GM18499 (cell line): ENCODE measurements around the gene EXOC2.

Experiments used
- ATAC-seq: cut with Tn5 transposase; IDR thresholded peaks from one replicate; pipeline ENCODE4 v1.9.1; 2021; ENCODE audit warnings: moderate number of reproducible peaks; ENCODE audit not compliant: insufficient read depth, unreplicated experiment

Gene EXOC2

DNA sequence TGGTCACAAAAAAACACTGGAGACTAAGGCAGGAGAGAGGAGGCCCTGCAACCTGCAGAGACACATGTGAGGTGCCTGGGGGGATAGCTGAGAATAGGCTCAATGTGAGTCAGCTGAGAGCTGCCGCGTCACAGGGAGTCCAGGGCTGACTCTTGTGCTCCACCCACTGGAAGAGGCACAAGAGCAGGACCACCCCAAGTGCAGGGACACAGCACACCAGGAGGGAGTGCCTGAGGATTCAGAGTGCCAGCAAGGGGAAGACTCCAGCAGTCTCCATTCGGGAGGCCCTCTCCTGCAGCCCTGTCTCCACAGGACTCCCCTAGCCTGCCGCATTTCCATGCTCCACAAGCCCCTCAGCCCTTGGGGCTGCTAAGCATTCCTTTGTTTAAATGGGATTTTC is 141.5 kb downstream of the EXOC2 start:
- no peak for ATAC-seq

DNA sequence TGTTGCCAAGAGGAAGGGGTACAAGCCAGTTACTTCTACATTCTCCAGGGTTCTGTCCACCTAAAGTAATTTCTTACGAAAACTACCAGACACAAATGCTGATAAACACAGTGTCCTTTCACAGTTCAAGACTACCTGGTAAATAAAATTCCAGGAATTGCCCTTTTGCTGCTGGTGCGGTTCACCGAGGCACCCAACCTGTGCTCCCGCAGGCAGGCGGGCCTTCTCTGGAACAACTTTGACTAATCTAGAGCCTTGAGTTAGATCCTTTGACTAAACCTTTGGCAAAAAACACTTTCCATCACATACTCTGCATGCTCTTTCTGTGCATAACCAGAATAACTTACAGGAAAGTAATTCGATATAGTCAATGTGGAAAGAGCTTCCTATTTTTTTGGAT is 143.0 kb downstream of the EXOC2 start:
- ATAC-seq: no peak

DNA sequence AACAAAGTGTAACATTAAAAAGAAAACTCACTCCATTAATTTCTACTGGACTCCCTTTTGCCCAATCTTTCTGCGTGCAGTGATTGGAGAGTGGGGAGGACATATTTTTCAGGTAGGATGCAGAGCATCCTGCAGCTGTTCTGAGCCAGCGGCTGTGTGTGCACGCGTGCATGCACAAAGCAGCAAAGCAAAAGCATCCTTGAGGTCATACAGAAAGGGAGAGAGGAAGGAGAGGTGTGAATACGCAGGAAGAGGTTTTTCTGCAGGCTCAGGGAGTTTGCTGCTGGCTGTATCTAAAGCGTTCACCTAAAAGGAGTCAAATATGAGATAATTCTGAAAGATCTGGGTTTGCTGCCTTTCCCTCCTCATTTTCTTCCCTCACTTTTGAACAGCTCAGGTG is 144.4 kb downstream of the EXOC2 start:
- no peak for ATAC-seq

DNA sequence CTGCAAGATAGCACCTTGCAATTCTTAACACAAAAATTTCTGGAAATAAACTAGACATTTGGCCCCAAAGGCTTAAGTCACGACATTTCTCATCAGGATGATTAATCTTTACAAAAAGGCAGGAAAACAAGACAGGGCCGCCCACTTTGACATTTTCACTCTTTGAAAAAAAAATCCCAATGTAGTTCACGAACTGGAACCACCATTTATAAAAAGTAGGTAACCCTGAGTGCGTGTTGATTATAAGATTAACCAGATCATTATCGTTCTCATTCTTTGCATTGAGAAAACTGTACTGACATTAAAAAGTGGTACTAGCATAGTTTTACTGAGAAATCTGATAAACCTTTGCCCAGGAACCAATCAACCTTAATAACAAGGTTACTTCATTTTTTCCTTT is 144.8 kb downstream of the EXOC2 start:
- ATAC-seq: no peak

DNA sequence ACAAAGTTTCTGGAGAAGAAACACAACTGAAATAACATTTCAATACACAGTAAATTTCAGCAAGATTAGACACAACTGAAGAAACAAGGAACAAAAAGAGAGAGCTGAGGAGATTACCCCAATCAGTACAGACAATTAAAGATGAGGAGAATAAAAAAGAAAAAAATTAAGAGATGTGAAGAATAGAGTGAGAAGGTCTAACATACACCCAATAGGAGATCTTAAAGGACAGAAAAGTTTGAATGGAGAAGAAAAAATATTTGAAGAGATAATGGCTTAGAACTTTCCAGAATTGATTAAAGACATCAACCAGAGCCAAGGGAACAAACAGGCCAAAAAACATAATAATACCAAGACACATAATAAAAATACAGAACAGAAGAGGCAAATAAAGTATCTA is 152.4 kb downstream of the EXOC2 start:
- ATAC-seq: no peak

DNA sequence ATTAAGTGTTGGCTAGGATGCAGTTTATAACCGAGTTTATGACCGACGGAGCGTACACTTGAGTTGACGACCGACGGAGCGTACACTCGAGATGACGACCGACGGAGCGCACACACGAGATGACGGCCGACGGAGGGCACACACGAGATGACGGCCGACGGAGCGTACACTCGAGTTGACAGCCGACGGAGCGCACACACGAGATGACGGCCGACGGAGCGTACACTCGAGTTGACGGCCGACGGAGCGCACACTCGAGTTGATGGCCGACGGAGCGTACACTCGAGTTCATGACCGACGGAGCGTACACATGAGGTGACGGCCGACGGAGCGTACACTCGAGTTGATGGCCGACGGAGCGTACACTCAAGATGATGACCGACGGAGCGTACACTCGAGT is 155.8 kb downstream of the EXOC2 start:
- no peak for ATAC-seq

DNA sequence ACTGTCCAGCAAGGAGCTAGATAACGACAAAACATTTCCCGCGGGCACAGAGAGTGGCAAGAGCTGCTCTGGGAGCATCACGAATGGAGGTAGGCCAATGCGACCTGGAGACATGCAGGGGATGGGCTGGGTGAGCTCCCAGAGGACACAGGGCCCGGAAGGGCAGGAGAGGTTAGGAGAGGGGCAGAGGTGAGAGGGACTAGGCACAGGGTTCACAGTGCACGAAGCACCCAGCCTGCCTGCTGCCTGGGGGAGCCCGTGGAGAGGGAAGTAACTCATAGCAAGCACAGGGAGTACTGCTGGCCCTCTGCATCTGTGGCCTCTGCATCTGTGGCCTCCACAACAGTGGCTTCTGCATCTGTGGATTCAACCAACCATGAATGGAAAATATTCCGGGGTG is 162.5 kb downstream of the EXOC2 start:
- no peak for ATAC-seq

DNA sequence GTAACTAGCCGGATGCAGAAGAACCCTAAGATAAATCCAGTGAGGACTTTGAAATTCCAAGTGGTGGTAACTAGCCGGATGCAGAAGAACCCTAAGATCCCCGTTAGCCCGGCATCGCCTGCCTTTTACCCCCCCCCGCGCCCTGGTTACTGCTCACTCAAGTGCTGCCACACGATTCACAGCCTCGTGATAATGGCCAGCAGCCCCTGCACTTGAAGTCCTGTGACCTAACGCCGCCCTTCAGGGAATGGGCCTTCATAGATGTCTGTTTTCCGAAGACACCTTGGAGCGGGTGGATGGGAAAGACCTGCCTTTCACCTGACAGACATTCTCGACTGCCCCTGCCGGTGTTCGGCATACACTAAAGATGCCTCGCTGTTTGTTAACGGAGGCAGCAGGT is 163.9 kb downstream of the EXOC2 start:
- no peak for ATAC-seq

DNA sequence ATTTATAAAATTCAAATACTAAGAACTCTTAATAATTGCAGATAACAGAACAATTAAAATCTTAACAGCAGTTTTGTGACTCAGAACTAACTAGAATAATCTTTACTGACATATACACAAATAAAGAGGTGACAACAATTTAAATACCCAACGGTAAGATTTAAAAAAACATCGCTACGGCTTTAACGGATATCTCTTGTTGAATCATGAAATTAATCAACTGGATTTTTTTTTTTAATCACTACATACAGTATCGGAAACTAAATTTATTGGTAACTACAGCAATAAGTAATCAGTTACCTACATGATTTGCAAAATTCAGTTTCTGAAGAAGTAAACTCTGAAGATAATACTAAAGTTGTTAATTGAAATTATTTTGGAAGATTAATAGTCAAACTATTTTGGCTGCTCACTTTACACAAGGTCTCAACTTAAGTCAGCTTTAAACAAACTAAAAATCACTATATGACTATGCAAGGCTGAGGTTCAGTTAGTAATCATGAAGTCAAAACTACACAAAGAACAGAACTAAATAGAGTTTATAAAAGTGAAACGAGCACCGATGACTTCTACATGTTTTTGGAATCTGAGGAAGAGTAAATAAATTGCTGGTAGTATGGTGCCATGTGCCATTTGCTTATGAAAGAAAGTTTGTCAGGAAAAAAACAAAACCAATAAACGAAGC is 164.8 kb downstream of the EXOC2 start:
- ATAC-seq: no peak

DNA sequence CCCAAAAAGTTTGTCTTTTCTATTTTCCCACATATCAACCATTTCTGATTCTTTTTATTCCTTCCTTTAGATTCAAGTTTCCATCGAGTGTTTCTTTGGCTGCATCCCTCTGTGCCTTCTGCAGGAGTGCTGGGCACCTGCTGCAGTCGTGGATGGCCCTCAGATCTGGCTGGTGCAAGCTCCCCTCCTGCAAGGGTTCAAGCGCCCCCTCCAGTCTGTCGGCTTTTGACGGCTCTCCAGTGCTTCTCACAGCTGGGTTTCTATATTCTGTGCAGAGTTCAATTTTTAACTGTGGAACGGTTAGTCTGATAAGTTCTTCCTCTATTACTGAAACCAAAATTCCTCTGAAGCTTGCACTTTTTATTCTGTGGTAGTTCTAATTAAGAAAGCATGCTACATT is 168.1 kb downstream of the EXOC2 start:
- ATAC-seq: no peak

DNA sequence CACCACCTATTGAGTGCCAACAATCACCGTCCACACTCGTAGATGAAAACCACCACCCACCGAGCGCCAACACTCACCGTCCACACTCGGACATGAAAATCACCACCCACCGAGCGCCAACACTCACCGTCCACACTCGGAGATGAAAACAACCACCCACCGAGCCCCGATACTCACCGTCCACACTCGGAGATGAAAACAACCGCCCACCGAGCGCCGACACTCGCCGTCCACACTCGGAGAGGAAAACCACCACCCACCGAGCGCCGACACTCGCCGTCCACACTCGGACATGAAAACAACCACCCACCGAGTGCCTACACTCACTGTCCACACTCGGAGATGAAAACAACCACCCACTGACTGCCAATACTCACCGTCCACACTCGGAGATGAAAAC is 172.1 kb downstream of the EXOC2 start:
- no peak for ATAC-seq

DNA sequence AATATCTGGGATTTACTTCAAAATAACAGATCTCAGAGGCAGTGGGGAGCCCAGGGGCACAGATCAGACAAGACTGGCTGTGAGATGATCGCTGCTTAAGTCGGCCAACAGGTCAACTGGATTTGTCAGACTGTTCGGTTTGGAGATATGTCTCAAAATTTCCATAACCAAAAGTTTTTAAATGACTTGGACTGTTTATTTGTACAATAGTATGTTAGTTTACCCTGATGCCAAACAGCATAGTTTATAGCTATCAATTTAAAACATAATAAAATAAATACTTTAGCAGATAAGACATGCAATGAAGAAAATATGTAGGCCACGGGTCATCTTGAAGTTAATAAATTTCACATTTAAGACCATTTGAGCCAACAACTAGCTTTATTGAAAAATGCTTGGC is 174.7 kb downstream of the EXOC2 start:
- ATAC-seq: no peak

DNA sequence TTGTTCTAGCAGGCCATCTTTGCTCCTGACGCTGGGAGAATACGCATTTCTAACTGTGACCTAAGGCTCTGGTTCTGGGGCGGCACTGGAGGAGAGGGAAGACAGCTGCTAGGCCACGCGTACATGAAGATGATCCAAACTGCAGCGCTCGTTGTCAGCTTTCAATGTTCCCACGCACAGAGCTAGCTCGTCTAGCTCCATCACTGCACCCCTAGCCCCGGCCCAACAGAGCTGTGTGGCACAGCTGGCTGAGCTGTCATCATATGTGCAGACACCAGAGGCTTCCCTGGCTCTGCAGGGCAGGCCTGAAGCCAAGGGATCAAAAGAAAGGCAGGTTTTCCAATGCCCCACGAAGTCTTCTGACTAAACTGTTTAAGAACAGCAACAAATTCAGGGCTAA is 176.7 kb downstream of the EXOC2 start:
- ATAC-seq: no peak

DNA sequence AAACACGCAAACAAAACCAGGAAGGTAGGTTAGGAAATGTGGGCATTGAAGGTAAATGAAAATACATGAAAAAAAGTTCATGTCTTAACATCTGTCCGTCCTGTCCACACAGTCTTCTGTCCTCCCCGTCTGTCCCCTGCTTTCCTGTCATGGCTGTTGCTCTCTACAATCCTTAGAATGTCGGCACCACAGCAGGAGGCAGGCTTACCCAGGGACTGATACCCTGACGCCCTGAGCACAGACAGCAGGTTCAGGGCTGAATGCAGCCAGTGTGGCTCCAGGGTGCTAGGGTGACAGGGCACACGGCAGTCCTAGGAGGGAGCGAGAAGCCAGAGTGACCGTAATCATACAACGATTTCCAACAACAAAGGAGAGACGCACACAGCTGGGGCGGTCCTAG is 177.7 kb downstream of the EXOC2 start:
- ATAC-seq: no peak

DNA sequence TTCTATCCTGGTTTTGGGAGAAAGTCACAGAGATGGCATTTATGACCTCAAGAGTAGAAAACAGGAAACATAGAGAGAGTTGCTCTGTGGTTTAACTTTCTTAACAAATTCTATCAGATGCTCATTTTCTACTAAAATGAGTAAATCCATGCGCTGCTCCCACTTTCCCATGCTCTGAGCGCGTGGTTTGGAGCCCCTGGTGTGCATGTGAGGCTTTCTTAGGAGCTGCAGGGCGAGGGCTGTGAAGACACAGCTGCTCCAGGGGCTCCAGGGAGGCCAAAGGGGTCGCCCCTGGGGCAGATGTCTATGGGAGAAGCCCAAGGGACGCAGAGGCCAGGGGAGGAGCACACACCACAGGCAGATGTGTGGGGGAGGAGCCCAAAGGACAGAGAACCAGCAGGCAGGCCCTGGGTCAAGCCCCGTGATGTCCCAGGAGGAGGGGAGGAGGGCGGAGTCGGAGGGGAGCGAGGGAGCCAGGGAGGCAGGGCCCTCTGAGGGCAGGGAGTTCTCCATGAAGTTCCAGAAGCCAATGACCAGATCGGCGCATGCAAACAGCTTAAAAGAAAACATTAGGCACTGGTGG is 178.5 kb downstream of the EXOC2 start:
- ATAC-seq: no peak

DNA sequence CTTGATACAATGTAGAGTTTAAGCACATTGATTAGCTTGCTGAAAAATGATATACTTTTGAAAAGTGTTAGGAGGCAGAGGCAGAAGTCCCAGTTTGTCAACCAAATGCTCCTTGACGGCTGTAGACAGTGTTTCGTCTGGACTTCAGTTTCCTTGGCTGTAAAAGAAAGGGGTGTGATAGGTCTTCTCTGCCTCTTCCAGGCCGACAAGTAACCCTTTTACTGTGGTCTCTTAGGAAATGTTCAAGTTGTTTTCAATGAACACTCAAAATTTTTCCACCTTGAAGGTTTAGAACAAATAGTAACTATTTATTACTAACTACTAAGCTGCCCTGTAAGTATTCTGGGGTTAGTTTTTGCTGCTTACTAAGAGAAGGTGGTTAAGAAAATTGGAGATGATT is 179.0 kb downstream of the EXOC2 start:
- no peak for ATAC-seq

DNA sequence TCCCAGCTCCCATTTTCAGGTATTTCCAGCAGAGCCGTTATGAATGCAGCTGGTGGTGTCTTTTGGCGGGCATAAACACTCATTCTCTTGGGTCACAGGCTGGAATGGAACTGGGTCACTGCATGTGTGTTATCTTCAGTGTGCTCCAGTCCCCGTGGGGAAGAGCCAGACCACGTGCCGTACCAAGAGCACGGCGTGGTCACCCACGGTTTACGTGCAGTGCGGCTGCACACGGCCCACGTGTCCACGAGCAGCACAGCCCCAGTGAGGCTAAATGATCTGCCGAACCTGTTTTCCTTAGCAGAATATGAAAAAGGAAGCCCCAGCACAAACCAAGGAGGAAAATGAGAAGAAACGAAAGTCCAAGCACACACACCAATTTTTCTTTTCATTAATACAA is 179.9 kb downstream of the EXOC2 start:
- ATAC-seq: no peak

DNA sequence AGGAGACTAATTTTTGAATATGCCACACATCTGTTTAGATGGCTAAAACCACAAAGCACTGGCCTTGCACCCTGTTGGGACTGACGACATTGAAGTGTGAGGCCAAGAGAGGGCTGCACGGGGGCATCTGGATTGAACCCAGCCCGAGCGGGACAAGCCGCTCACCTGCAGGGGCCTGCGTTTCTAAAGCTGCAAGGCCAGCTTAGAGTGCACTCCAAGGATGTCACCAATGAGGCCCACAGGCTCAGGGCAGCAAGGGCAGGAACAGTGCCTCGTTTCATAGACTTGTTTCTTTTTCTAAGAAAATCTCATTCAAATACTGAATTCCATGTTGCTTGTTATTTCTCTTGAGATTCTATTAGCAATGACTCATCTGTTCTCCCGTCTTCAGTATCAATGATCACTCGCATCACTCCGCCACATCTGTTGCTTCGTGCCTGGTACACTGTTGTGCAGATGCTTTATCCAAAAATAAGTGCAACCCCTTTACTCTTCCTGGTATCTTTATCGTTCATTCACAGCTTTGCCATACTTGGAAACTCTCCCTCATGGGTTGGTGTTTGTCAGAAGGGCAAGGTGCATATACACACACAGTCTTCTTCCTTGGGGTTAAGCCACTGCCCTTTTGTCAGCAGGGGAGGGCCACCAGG is 181.3 kb downstream of the EXOC2 start:
- no peak for ATAC-seq

DNA sequence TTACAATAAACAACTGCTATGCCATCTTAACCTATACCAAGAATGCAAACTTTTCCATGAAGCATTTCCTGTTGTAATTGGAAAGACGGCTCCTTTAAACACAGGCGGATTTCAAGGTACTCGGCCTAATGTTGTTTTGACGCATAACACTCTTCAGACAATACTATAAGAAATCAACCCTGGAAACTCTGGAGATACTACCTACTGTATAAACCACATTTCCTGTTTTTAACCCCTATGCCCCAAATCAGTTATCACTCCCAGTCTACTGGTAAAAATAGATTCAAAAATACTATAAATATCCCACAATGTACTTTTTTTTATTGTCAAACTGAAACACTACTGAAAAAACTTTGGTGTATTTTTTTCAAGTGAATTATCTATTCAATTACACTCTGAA is 183.3 kb downstream of the EXOC2 start:
- ATAC-seq: no peak

DNA sequence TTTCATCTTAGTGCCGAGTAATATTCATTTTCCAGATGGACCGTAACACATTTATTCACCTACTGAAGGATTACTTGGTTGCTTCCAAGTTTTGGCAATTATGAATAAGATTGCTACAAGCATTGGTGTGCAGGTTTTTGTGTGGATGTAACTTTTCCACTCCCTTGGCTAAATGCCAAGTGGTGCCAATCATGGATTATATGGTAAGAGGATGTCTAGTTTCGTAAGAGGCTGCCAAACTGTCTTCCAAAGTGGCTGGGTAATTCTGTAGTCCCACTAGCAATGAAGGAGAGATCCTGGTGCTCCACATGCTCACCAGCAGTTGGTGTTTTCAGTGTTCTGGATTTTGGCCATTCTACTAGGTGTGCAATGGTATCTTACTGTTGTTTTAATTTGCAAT is 184.3 kb downstream of the EXOC2 start:
- no peak for ATAC-seq

DNA sequence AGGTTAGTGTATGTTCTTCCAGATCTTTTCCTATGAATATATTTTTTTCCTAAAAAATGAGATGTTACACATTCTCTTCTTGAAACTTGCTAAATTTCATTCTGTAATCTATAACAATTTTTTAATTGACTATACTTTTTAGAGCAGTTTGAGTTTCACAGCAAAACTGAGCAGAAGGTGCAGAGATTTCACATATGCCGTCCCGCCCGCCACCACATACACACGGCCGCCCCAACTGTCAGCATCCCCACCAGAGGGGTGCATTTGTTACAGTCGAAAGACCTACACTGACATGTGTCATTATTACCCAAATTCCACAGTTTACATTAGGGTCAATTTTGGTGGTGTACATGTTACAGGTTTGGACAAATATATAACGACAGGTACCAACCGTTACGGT is 184.9 kb downstream of the EXOC2 start:
- no peak for ATAC-seq
